GM06990 (cell line): ENCODE results near the gene FAM81A.
A peak's percentile ranks its signal among the peaks of the same experiment; 100 is the strongest.

Source experiments
- DNase-seq: peaks from one replicate; pipeline ENCODE4 v3.0.0-alpha.2; 2011; ENCODE audit not compliant: insufficient read length; ENCODE audit errors: extremely low read depth
- H3K27me3 ChIP-seq: replicated peaks from 2 replicates; pipeline ENCODE4 v1.6.0; 2011; ENCODE audit warnings: low read length; ENCODE audit not compliant: control insufficient read depth, insufficient read depth
- H3K36me3 ChIP-seq: 2 replicates; pipeline ENCODE4 v1.5.1; 2011; ENCODE audit warnings: low read length; ENCODE audit not compliant: control insufficient read depth, insufficient read depth
- H3K4me3 ChIP-seq: replicated peaks from 2 replicates; pipeline ENCODE4 v1.5.1; 2011; ENCODE audit warnings: low read depth, mild to moderate bottlenecking, control low read depth, low read length
- CTCF ChIP-seq: IDR thresholded peaks from 2 replicates; pipeline ENCODE4 v1.5.1; 2011; ENCODE audit warnings: low read length, control low read depth, mild to moderate bottlenecking, inconsistent platforms; ENCODE audit not compliant: insufficient read depth, poor library complexity, severe bottlenecking

FAM81A gene

GRCh38 chr15:59437817-59438624 is at the start of gene FAM81A:
TSS of gene FAM81A (plus strand) at chr15:59438186. CDS start at chr15:59458627, 20,441 bp downstream.
- Histone ChIP-seq H3K36me3 (no peaks in the 10 kb centered on the region), H3K27me3 (no peaks in the 10 kb centered on the region; the same call in 1 of the 2 replicates), H3K4me3 (peak within 1 kb of the TSS; percentile 73)
- DNase-seq = peak; percentile 85
- TF ChIP-seq CTCF = no peak

GRCh38 chr15:59388670-59389069 is 49.3 kb upstream of the FAM81A start:
- H3K36me3 ChIP-seq = no peaks in the 10 kb centered on the region; the same call in 1 of the 2 replicates
- no peak for DNase-seq
- H3K4me3 ChIP-seq = no peak overlapping the region
- no peaks in the 10 kb centered on the region for H3K27me3 ChIP-seq
- TF ChIP-seq CTCF = no peak

GRCh38 chr15:59392299-59392698 is 45.7 kb upstream of the FAM81A start:
- no peak overlapping the region for H3K4me3 ChIP-seq
- no peaks in the 10 kb centered on the region for H3K36me3 ChIP-seq
- H3K27me3 ChIP-seq = no peaks in the 10 kb centered on the region
- no peak for DNase-seq
- no peak for TF ChIP-seq CTCF

- no peaks in the 10 kb centered on the region for H3K27me3 ChIP-seq
- DNase-seq = no peak
- H3K36me3 ChIP-seq = no peaks in the 10 kb centered on the region
- H3K4me3 ChIP-seq = no peak overlapping the region
- TF ChIP-seq CTCF = no peak
Measured at GRCh38 chr15:59394166-59394661, 43.8 kb upstream of the FAM81A start.

GRCh38 chr15:59396211-59396610 is 41.8 kb upstream of the FAM81A start:
- no peaks in the 10 kb centered on the region for H3K27me3 ChIP-seq
- no peak for TF ChIP-seq CTCF
- no peak overlapping the region for H3K4me3 ChIP-seq
- no peaks in the 10 kb centered on the region for H3K36me3 ChIP-seq
- DNase-seq = no peak
